Adipose tissue (tissue), 3 donors: ENCODE data around the gene UBE4A. TPM values are rescaled to one million over a fixed set of nuclear protein-coding genes. Genes with fewer than 3 reads are reported as not detected.

ENCODE experiments used
- polyA plus RNA-seq, 3 donors: library from polyadenylated mRNA; stranded (reverse); fragments of 200-250 nt; gene quantifications; one replicate each; pipeline ENCODE4 v1.2.3, GENCODE V29; 2013
- donor health status: healthy with polysubstance abuse.
- donor health status: Bipolar disorder and iron deficiency.
- donor health status: healthy.

Gene UBE4A
- polyA plus RNA-seq, 3 donors: 7.9 to 14.7 (median 11.4) TPM

Other genes with a start within 250 kb of the UBE4A start
- gene SCN4B, start 206.8 kb upstream of the UBE4A start, polyA plus RNA-seq: 1 to 10 TPM; 1.0 to 4.0 (median 3.5) TPM
- under 1 TPM; 0.06 to 0.45 (median 0.07) TPM for gene SCN2B, start 183.0 kb upstream of the UBE4A start, polyA plus RNA-seq
- 10 to 100 TPM in 1 of 3 donors, 1 to 10 TPM in 1, under 1 TPM in 1; 0.87 to 14.6 (median 9.2) TPM for gene JAML, start 134.6 kb upstream of the UBE4A start, polyA plus RNA-seq
- gene MPZL3, start 107.2 kb upstream of the UBE4A start, polyA plus RNA-seq: 1 to 10 TPM; 1.2 to 3.2 (median 1.8) TPM
- 10 to 100 TPM in 2 of 3 donors, 1 to 10 TPM in 1; 6.9 to 23.1 (median 12.3) TPM for gene MPZL2, start 95.3 kb upstream of the UBE4A start, polyA plus RNA-seq
- 1 to 10 TPM; 1.9 to 4.3 (median 2.9) TPM for gene CD3E, start 54.9 kb upstream of the UBE4A start, polyA plus RNA-seq
- 1 to 10 TPM; 1.2 to 4.3 (median 2.0) TPM for gene CD3D, start 16.9 kb upstream of the UBE4A start, polyA plus RNA-seq
- under 1 TPM in 2 of 3 donors, not detected in 1; 0.25 to 0.79 TPM for gene CD3G, start 15.3 kb upstream of the UBE4A start, polyA plus RNA-seq
- gene ATP5MG, start 42.0 kb downstream of the UBE4A start, polyA plus RNA-seq: 100 to 1,000 TPM in 2 of 3 donors, 10 to 100 TPM in 1; 63.1 to 232 (median 188) TPM
- 10 to 100 TPM in 1 of 3 donors, 1 to 10 TPM in 2; 7.9 to 14.4 (median 8.1) TPM for gene KMT2A, start 76.9 kb downstream of the UBE4A start, polyA plus RNA-seq
- 10 to 100 TPM in 1 of 3 donors, 1 to 10 TPM in 2; 1.0 to 12.6 (median 2.8) TPM for gene TTC36, start 167.9 kb downstream of the UBE4A start, polyA plus RNA-seq
- 10 to 100 TPM in 1 of 3 donors, 1 to 10 TPM in 2; 5.5 to 13.4 (median 6.4) TPM for gene TMEM25, start 171.6 kb downstream of the UBE4A start, polyA plus RNA-seq
- 10 to 100 TPM; 12.4 to 22.5 (median 15.1) TPM for gene IFT46, start 206.3 kb downstream of the UBE4A start, polyA plus RNA-seq
- gene ARCN1, start 212.8 kb downstream of the UBE4A start, polyA plus RNA-seq: 10 to 100 TPM; 73.5 to 82.1 (median 73.9) TPM
- 100 to 1,000 TPM in 2 of 3 donors, 10 to 100 TPM in 1; 31.5 to 339 (median 208) TPM for gene PHLDB1, start 248.0 kb downstream of the UBE4A start, polyA plus RNA-seq